ENCODE data around the gene PIK3R3. TPM values are rescaled to one million over a fixed set of nuclear protein-coding genes. Genes with fewer than 3 reads are reported as not detected.

Gene PIK3R3
- total and polyA plus RNA-seq, 9 of the 15 experiments (the other 6 are each of a cell fraction or from before 2014, with no cell fraction given), result 1.4 to 7.7 (median 4.6) TPM

DNA sequence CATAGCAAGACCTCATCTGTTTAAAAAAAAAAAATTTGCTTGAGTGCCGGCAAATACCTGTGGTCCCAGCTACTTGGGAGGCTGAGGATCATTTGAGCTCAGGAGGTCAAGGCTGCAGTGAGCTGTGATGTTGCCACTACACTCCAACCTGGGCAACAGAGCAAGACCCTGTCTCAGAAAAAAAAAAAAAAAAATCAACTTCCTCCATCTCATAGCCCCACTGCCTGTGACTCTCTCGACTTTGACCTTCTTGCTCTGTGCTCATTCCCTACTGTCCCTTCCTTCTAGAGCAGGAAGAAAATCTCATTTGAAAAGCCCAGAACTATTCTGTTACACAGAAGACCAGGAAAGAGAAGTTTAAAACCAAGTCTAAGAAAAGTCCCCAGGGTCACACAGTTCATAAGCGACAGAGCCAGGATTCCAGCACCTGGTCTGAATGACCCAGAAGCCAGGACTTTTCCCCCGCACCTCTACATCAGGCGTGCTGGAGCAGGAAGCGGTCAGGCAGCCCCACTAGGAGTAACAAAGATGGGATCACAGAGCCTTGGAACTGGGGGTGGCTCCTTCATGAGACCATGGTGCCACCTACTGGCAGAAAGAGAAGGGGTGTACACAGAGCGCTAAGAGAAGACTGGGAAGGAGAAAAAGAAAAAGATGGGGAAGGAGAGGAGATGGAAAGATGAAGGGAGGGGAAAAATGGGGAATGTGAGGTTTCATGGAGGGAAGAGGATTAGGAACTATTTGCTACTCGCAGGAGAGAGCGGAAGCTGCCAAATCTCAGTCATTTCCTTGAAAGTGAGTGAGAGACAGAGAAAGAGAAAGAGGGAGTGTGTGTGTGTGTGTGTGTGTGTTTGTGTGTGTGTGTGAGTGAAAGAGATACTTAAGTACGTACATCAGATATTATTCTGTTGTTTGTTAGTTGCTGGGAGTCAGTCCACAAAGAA is 47.0 kb upstream of the PIK3R3 start (continued):
- TF ChIP-seq, protein P1, sequence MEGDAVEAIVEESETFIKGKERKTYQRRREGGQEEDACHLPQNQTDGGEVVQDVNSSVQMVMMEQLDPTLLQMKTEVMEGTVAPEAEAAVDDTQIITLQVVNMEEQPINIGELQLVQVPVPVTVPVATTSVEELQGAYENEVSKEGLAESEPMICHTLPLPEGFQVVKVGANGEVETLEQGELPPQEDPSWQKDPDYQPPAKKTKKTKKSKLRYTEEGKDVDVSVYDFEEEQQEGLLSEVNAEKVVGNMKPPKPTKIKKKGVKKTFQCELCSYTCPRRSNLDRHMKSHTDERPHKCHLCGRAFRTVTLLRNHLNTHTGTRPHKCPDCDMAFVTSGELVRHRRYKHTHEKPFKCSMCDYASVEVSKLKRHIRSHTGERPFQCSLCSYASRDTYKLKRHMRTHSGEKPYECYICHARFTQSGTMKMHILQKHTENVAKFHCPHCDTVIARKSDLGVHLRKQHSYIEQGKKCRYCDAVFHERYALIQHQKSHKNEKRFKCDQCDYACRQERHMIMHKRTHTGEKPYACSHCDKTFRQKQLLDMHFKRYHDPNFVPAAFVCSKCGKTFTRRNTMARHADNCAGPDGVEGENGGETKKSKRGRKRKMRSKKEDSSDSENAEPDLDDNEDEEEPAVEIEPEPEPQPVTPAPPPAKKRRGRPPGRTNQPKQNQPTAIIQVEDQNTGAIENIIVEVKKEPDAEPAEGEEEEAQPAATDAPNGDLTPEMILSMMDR (IDR thresholded peaks at IDR 0.05 in 2 of 3, conservative IDR thresholded peaks at IDR 0.05 in 1 of 3; ENCODE audit: insufficient read depth in 2 of 3, low read depth in 1 of 3, low read length in 3 of 3), result peak; percentile 95 to 98 (median 96)
- no peak for TF ChIP-seq CBFA2T2 (conservative IDR thresholded peaks at IDR 0.05)
- TF ChIP-seq ZC3H4 (CRISPR knock-in tag; IDR thresholded peaks at IDR 0.05; ENCODE audit: borderline replicate concordance), result no peak
- peak; percentile 54; the same call in 1 of the 2 replicates for TF ChIP-seq RFX7 (CRISPR knock-in tag; IDR thresholded peaks at IDR 0.05)
- TF ChIP-seq NFE2 (IDR thresholded peaks at IDR 0.05; ENCODE audit: low read depth), result no peak
- no peak for TF ChIP-seq KAT2B (IDR thresholded peaks at IDR 0.05; ENCODE audit: low read depth, low read length)
- peak; percentile 58; the same call in 1 of the 2 replicates for TF ChIP-seq GATA2 (CRISPR knock-in tag; IDR thresholded peaks at IDR 0.05)
- TF ChIP-seq, protein P2, sequence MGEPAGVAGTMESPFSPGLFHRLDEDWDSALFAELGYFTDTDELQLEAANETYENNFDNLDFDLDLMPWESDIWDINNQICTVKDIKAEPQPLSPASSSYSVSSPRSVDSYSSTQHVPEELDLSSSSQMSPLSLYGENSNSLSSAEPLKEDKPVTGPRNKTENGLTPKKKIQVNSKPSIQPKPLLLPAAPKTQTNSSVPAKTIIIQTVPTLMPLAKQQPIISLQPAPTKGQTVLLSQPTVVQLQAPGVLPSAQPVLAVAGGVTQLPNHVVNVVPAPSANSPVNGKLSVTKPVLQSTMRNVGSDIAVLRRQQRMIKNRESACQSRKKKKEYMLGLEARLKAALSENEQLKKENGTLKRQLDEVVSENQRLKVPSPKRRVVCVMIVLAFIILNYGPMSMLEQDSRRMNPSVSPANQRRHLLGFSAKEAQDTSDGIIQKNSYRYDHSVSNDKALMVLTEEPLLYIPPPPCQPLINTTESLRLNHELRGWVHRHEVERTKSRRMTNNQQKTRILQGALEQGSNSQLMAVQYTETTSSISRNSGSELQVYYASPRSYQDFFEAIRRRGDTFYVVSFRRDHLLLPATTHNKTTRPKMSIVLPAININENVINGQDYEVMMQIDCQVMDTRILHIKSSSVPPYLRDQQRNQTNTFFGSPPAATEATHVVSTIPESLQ (CRISPR knock-in tag; IDR thresholded peaks at IDR 0.05), result no peak
- TF ChIP-seq TBP (optimal IDR thresholded peaks at IDR 0.05; ENCODE audit: low read depth, low read length), result no peak
- 0 out of 4 replicates have a peak, but pooled peaks of 1 of the 2 experiments have one; percentile 10 for TF ChIP-seq NRF1 (conservative IDR thresholded peaks at IDR 0.05 in 1 of 2, IDR thresholded peaks at IDR 0.05 in 1 of 2)
- TF ChIP-seq, protein P3, sequence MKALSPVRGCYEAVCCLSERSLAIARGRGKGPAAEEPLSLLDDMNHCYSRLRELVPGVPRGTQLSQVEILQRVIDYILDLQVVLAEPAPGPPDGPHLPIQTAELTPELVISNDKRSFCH (CRISPR knock-in tag; IDR thresholded peaks at IDR 0.05), result no peak
- TF ChIP-seq, protein P3 (tag; IDR thresholded peaks at IDR 0.05), result no peak
- TF ChIP-seq TCFL5 (CRISPR knock-in tag; conservative IDR thresholded peaks at IDR 0.05), result no peak
- TF ChIP-seq ZKSCAN8 (CRISPR knock-in tag; IDR thresholded peaks at IDR 0.05), result no peak
- TF ChIP-seq RUNX1 (IDR thresholded peaks at IDR 0.05; ENCODE audit: low read depth), result no peak
- no peak for TF ChIP-seq CBX2 (IDR thresholded peaks at IDR 0.05; ENCODE audit: insufficient read depth, low read length, poor library complexity, severe bottlenecking)

All from K562 (cell line).